ENCODE data around the gene DCLK1. TPM values are rescaled to one million over a fixed set of nuclear protein-coding genes. Genes with fewer than 3 reads are reported as not detected.

The DCLK1 gene
- total RNA-seq, 1 donor from 2014 or later = 2.2 TPM

GRCh38 chr13:36125841-36126240 lies 5.3 kb downstream of the DCLK1 start:
- no peak for DNase-seq (ENCODE audit: low read depth)
- H3K4me3 ChIP-seq (ENCODE audit: low read depth, low read length) = no peak overlapping the region
- TF ChIP-seq CTCF (conservative IDR thresholded peaks at IDR 0.05; ENCODE audit: low read depth, low read length) = no peak

GRCh38 chr13:36124236-36124822 lies 6.9 kb downstream of the DCLK1 start:
- no peak for DNase-seq (ENCODE audit: low read depth)
- H3K4me3 ChIP-seq (ENCODE audit: low read depth, low read length) = no peak overlapping the region
- no peak for TF ChIP-seq CTCF (conservative IDR thresholded peaks at IDR 0.05; ENCODE audit: low read depth, low read length)

- no peak for TF ChIP-seq CTCF (conservative IDR thresholded peaks at IDR 0.05; ENCODE audit: low read depth, low read length)
- H3K4me3 ChIP-seq (ENCODE audit: low read depth, low read length) = no peak overlapping the region
- no peak for DNase-seq (ENCODE audit: low read depth)
Observed at GRCh38 chr13:36115306-36115705, 15.9 kb downstream of the DCLK1 start.

- H3K4me3 ChIP-seq (ENCODE audit: low read depth, low read length) = no peak overlapping the region
- no peak for TF ChIP-seq CTCF (conservative IDR thresholded peaks at IDR 0.05; ENCODE audit: low read depth, low read length)
- no peak for DNase-seq (ENCODE audit: low read depth)
Observed at GRCh38 chr13:36114233-36114632, 16.9 kb downstream of the DCLK1 start.

GRCh38 chr13:36108954-36109353 lies 22.2 kb downstream of the DCLK1 start:
- no peak for DNase-seq (ENCODE audit: low read depth)
- no peak for TF ChIP-seq CTCF (conservative IDR thresholded peaks at IDR 0.05; ENCODE audit: low read depth, low read length)
- no peak overlapping the region for H3K4me3 ChIP-seq (ENCODE audit: low read depth, low read length)

GRCh38 chr13:36108342-36108741 lies 22.8 kb downstream of the DCLK1 start:
- no peak overlapping the region for H3K4me3 ChIP-seq (ENCODE audit: low read depth, low read length)
- TF ChIP-seq CTCF (conservative IDR thresholded peaks at IDR 0.05; ENCODE audit: low read depth, low read length) = no peak
- DNase-seq (ENCODE audit: low read depth) = no peak

GRCh38 chr13:36107521-36107920 lies 23.7 kb downstream of the DCLK1 start:
- DNase-seq (ENCODE audit: low read depth) = no peak
- TF ChIP-seq CTCF (conservative IDR thresholded peaks at IDR 0.05; ENCODE audit: low read depth, low read length) = no peak
- no peak overlapping the region for H3K4me3 ChIP-seq (ENCODE audit: low read depth, low read length)
